ENCODE measurements around the gene EFCAB14. TPM values are rescaled to one million over a fixed set of nuclear protein-coding genes. Genes with fewer than 3 reads are reported as not detected.

EFCAB14 gene
- total and polyA plus RNA-seq, 9 of the 15 experiments (the other 6 are each of a cell fraction or from before 2014, with no cell fraction given), result 7.3 to 49.0 (median 37.3) TPM

DNA sequence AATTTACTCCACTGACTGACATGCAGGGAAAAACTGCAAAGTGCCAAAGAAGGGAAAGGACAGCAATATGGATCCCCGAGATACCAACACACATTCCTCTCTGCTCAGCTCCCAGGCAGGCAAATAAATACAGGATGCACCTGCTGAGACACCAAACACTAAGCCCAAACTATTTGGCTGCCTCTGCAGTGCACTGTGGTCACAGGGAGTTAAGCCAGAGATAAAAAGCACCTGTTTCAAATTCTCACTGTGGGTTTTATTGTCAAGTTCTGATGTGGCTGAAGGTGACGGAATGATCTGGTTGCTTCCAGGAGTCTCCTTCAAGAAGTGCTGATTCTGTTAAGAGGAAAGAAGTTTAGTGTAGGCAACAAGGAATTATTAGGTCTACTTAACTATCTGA, 29.6 kb downstream of the EFCAB14 start:
- intact Hi-C loops (cut with micrococcal nuclease), result no loop called here
- H3K36me3 ChIP-seq (ENCODE audit: control insufficient read depth, insufficient read depth, low read length), result peaks cover 90% of the 10 kb centered on the region
- H2AFZ ChIP-seq (ENCODE audit: low read depth, low read length), result no peak overlapping the region
- H3K9me3 ChIP-seq (replicated peaks; ENCODE audit: control insufficient read depth, insufficient read depth, low read depth, low read length), result no peaks in the 10 kb centered on the region
- no peak for ATAC-seq
- WGBS (ENCODE audit: insufficient coverage, low coverage, missing lambda C conversion rate), result 73% methylated on average over 2 of the region's 2 CpGs
- ChIA-PET CTCF (ENCODE audit: low intra/inter-chr PET ratio) (no interaction called here), POLR2A (interaction anchor here (0.6 kb wide), 1 partner anchor 15 kb away, joined by 3 read pairs; no protein-coding TSS in a partner anchor)
- no peak for TF ChIP-seq ZNF695 (CRISPR knock-in tag; IDR thresholded peaks at IDR 0.05)
- no peaks in the 10 kb centered on the region for H3K4me1 ChIP-seq (replicated peaks in 1 of 2; ENCODE audit: control insufficient read depth in 2 of 2, insufficient read depth in 2 of 2, low read length in 2 of 2)
- no peak overlapping the region for H3K27ac ChIP-seq (ENCODE audit: extremely low read depth, low read depth, low read length)
- no peak overlapping the region for H3K4me2 ChIP-seq (ENCODE audit: insufficient read depth, low read length)
- in situ Hi-C loops (cut with MboI), result no loop called here
- no peaks in the 10 kb centered on the region for H3K9me1 ChIP-seq (ENCODE audit: control insufficient read depth, insufficient read depth, low read length)
- H3K27me3 ChIP-seq (ENCODE audit: control insufficient read depth in 2 of 2, insufficient read depth in 2 of 2, low read length in 2 of 2), result no peaks in the 10 kb centered on the region
- no peak overlapping the region for H3K4me3 ChIP-seq
- no peaks in the 10 kb centered on the region for H3K79me2 ChIP-seq (ENCODE audit: control insufficient read depth, insufficient read depth, low read length)
- no peaks in the 10 kb centered on the region for H4K20me1 ChIP-seq (replicated peaks; ENCODE audit: control insufficient read depth, insufficient read depth, low read length)
- no peak overlapping the region for H3K9ac ChIP-seq (ENCODE audit: insufficient read depth in 1 of 2, low read depth in 2 of 2, low read length in 2 of 2)
- FAIRE-seq, result no peak
- DNase-seq (ENCODE audit: extremely low read depth in 1 of 4, low spot score in 3 of 4), result no peak
- BruUV-seq (replicated peaks), result no TSS peak

DNA sequence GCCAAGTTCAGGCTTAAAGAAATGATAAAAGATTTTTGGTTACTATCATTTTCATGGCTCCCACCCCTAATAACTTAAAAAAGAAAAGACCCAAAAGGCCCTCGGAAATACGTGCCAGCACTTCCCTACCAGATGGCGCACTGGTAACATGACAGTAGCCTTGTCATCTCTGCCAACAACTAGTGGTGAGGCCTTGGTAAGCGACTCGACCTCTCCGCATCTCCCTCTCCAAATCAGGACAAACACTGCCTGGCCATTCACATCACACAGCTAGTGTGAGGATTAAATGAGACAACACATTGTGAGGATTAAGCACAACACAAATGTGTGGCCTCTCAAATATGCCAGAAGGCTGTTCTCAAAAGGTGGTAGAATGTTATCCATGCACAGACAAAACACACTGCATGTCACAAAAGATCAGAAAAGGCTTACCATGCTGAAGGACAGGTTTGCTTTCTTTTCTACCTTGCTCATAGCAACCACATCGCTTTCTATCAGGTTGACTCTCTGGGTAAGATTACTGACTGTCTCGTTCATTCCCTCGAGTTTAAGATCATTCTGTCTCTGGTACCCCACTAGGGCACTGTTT, 30.9 kb downstream of the EFCAB14 start:
- Histone ChIP-seq H3K27ac (ENCODE audit: extremely low read depth, low read depth, low read length) (no peak overlapping the region), H2AFZ (ENCODE audit: low read depth, low read length) (no peak overlapping the region), H3K9me3 (replicated peaks; ENCODE audit: control insufficient read depth, insufficient read depth, low read depth, low read length) (no peaks in the 10 kb centered on the region), H4K20me1 (replicated peaks; ENCODE audit: control insufficient read depth, insufficient read depth, low read length) (no peaks in the 10 kb centered on the region), H3K9me1 (ENCODE audit: control insufficient read depth, insufficient read depth, low read length) (no peaks in the 10 kb centered on the region), H3K79me2 (ENCODE audit: control insufficient read depth, insufficient read depth, low read length) (no peaks in the 10 kb centered on the region), H3K4me2 (ENCODE audit: insufficient read depth, low read length) (no peak overlapping the region), H3K4me1 (replicated peaks in 1 of 2; ENCODE audit: control insufficient read depth in 2 of 2, insufficient read depth in 2 of 2, low read length in 2 of 2) (no peaks in the 10 kb centered on the region), H3K4me3 (no peak overlapping the region), H3K27me3 (ENCODE audit: control insufficient read depth in 2 of 2, insufficient read depth in 2 of 2, low read length in 2 of 2) (no peaks in the 10 kb centered on the region), H3K9ac (ENCODE audit: insufficient read depth in 1 of 2, low read depth in 2 of 2, low read length in 2 of 2) (no peak overlapping the region), H3K36me3 (ENCODE audit: control insufficient read depth, insufficient read depth, low read length) (peaks cover 97% of the 10 kb centered on the region)
- in situ Hi-C loops (cut with MboI) (no loop called here), intact Hi-C loops (cut with micrococcal nuclease) (no loop called here)
- ChIA-PET POLR2A (interaction anchor here (0.6 to 0.7 kb wide), 2 partner anchors 84 to 264 kb away, joined by 3 to 4 read pairs; partner anchors contain the start of gene MKNK1), CTCF (ENCODE audit: low intra/inter-chr PET ratio) (no interaction called here)
- no peak for FAIRE-seq
- DNase-seq (ENCODE audit: extremely low read depth in 1 of 4, low spot score in 3 of 4), result no peak
- 95% methylated on average over 9 of the region's 9 CpGs for WGBS (ENCODE audit: insufficient coverage, low coverage, missing lambda C conversion rate)
- BruUV-seq (replicated peaks), result no TSS peak
- TF ChIP-seq RBM22 (IDR thresholded peaks at IDR 0.05; ENCODE audit: low read depth, low read length, poor library complexity, severe bottlenecking) (no peak), ZNF354B (CRISPR knock-in tag; IDR thresholded peaks at IDR 0.05) (no peak), MCM3 (IDR thresholded peaks at IDR 0.05) (no peak), MCM2 (IDR thresholded peaks at IDR 0.05; ENCODE audit: low read depth) (no peak), SMARCA5 (IDR thresholded peaks at IDR 0.05) (no peak), PHB2 (IDR thresholded peaks at IDR 0.05; ENCODE audit: low read depth) (no peak)
- TF ChIP-seq, protein P1, sequence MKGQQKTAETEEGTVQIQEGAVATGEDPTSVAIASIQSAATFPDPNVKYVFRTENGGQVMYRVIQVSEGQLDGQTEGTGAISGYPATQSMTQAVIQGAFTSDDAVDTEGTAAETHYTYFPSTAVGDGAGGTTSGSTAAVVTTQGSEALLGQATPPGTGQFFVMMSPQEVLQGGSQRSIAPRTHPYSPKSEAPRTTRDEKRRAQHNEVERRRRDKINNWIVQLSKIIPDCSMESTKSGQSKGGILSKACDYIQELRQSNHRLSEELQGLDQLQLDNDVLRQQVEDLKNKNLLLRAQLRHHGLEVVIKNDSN (CRISPR knock-in tag; IDR thresholded peaks at IDR 0.05), result no peak
- ATAC-seq, result no peak

Data from K562 (cell line).